ENCODE measurements around the gene RBPJ. TPM values are rescaled to one million over a fixed set of nuclear protein-coding genes. Genes with fewer than 3 reads are reported as not detected.

RBPJ gene
- total RNA-seq, 4 donors from 2014 or later: 28.7 to 65.6 (median 37.1) TPM

GRCh38 chr4:26368685-26369084 lies 47.9 kb downstream of the RBPJ start:
- Histone ChIP-seq H3K4me1 (peaks cover 0 to 47% (median 9%) of the 10 kb centered on the region in 3 donors), H3K27me3 (no peaks in the 10 kb centered on the region), H3K9me3 (no peaks in the 10 kb centered on the region), H3K36me3 (peaks cover 0 to 6% (median 0%) of the 10 kb centered on the region in 3 donors), H3K4me3 (no peak overlapping the region), H3K27ac (no peak overlapping the region)
- intact Hi-C loops (cut with DNase I): no loop called here
- TF ChIP-seq POLR2A (IDR thresholded peaks at IDR 0.05): no peak
- no peak for TF ChIP-seq CTCF (IDR thresholded peaks at IDR 0.05)
- no peak for DNase-seq

- no peak for TF ChIP-seq CTCF (IDR thresholded peaks at IDR 0.05)
- TF ChIP-seq POLR2A (IDR thresholded peaks at IDR 0.05): no peak
- 86 to 90% methylated on average over 2 of the region's 2 CpGs for WGBS, 2 donors
Measured at GRCh38 chr4:26369132-26369531, 48.3 kb downstream of the RBPJ start.

GRCh38 chr4:26369581-26369980 lies 48.8 kb downstream of the RBPJ start:
- DNase-seq: no peak
- TF ChIP-seq CTCF (IDR thresholded peaks at IDR 0.05) (no peak), POLR2A (IDR thresholded peaks at IDR 0.05) (no peak)
- no peak overlapping the region for H3K27ac ChIP-seq
- no peaks in the 10 kb centered on the region for H3K9me3 ChIP-seq
- H3K4me3 ChIP-seq: no peak overlapping the region
- intact Hi-C loops (cut with DNase I): no loop called here
- peaks cover 0 to 47% (median 9%) of the 10 kb centered on the region in 3 donors for H3K4me1 ChIP-seq
- peaks cover 0 to 6% (median 0%) of the 10 kb centered on the region in 3 donors for H3K36me3 ChIP-seq
- no peaks in the 10 kb centered on the region for H3K27me3 ChIP-seq

More at GRCh38 chr4:26369132-26369531, 48.3 kb downstream of the RBPJ start:
- Histone ChIP-seq H3K27ac (no peak overlapping the region), H3K27me3 (no peaks in the 10 kb centered on the region), H3K4me1 (peaks cover 0 to 47% (median 9%) of the 10 kb centered on the region in 3 donors), H3K9me3 (no peaks in the 10 kb centered on the region), H3K4me3 (no peak overlapping the region), H3K36me3 (peaks cover 0 to 6% (median 0%) of the 10 kb centered on the region in 3 donors)
- intact Hi-C loops (cut with DNase I): no loop called here
- no peak for DNase-seq

GRCh38 chr4:26372076-26372475 lies 51.3 kb downstream of the RBPJ start:
- Histone ChIP-seq H3K4me3 (no peak overlapping the region), H3K27ac (no peak overlapping the region), H3K36me3 (no peaks in the 10 kb centered on the region), H3K27me3 (no peaks in the 10 kb centered on the region), H3K9me3 (no peaks in the 10 kb centered on the region), H3K4me1 (peaks cover 0 to 59% (median 9%) of the 10 kb centered on the region in 3 donors)
- 90 to 93% methylated on average over 3 of the region's 3 CpGs for WGBS, 2 donors
- intact Hi-C loops (cut with DNase I): no loop called here
- no peak for TF ChIP-seq CTCF (IDR thresholded peaks at IDR 0.05)
- no peak for TF ChIP-seq POLR2A (IDR thresholded peaks at IDR 0.05)
- no peak for DNase-seq

- Histone ChIP-seq H3K9me3 (no peaks in the 10 kb centered on the region), H3K27me3 (no peaks in the 10 kb centered on the region), H3K4me3 (no peak overlapping the region), H3K36me3 (no peaks in the 10 kb centered on the region), H3K4me1 (peaks cover 0 to 58% (median 9%) of the 10 kb centered on the region in 3 donors), H3K27ac (no peak overlapping the region)
- intact Hi-C loops (cut with DNase I): no loop called here
- WGBS, 2 donors: 24 to 29% methylated on average over 5 of the region's 5 CpGs
- no peak for DNase-seq
- no peak for TF ChIP-seq CTCF (IDR thresholded peaks at IDR 0.05)
- no peak for TF ChIP-seq POLR2A (IDR thresholded peaks at IDR 0.05)
Measured at GRCh38 chr4:26372525-26373172, 51.8 kb downstream of the RBPJ start.

Data from esophagus squamous epithelium (tissue), 5 donors.